SH-SY5Y (cell line): ENCODE measurements around the gene MAPT.

Experiments used
- GATA2 ChIP-seq: IDR thresholded peaks from 2 replicates; pipeline ENCODE4 v1.6.1; 2011; ENCODE audit warnings: mild to moderate bottlenecking, low read depth, low read length
- GATA3 ChIP-seq: IDR thresholded peaks from 2 replicates; pipeline ENCODE4 v1.6.1; 2011; ENCODE audit warnings: low read depth, mild to moderate bottlenecking, low read length, moderate library complexity

Gene MAPT

DNA sequence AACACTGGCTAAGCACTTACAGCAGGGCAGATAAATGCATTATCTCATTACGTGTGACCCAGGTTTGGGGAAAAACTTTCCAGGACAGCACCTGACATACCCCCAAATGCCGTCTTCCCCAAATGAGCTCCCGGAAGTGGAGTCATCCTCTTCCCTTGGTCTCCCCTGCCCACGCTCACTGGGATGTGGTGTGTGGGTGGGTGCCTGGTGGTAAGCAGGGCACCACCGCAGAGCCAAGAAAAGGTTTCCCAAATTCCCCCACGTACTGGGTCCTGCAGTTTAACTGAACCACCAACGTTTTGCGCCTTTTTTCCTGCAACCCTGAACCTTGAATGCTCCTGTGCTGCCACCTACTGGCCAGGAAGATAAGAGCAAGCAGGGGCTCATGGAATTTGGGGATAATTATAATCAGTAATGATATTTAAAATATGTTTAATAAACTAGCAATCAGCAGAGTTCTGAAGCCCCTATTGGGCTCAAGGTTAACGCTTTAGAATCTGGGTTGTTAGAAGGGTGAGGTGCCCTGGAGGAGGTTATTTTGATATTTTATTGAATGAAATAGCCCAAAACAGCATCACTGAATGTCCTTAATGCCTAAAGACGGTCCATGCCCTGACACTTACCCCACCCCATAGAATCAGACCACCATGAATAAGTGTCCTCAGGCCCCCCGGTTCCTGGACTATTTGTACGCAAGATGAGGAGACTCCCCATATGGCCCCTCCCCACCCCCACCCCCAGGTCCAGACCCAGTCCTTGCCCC, 41.6 kb upstream of the MAPT start:
- no peak for TF ChIP-seq GATA3
- no peak for TF ChIP-seq GATA2

DNA sequence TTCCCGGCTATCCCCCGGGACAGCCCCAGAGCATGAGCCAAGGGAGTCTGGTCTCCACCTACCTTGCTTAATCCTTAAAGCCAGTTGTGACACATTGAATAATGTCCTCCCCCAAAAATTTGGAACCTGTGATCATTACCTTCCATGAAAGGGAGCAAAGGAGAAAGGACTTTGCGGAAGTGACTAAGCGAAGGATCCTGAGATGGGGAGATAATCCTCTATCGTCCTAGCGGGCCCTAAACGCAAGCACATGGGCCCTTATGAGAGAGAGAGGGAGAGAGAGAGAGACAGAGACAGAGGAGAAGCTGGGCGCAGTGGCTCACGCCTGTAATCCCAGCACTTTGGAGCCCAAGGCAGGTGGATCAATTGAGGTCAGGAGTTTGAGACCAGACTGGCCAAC, 40.1 kb upstream of the MAPT start:
- no peak for TF ChIP-seq GATA2
- TF ChIP-seq GATA3 = no peak

DNA sequence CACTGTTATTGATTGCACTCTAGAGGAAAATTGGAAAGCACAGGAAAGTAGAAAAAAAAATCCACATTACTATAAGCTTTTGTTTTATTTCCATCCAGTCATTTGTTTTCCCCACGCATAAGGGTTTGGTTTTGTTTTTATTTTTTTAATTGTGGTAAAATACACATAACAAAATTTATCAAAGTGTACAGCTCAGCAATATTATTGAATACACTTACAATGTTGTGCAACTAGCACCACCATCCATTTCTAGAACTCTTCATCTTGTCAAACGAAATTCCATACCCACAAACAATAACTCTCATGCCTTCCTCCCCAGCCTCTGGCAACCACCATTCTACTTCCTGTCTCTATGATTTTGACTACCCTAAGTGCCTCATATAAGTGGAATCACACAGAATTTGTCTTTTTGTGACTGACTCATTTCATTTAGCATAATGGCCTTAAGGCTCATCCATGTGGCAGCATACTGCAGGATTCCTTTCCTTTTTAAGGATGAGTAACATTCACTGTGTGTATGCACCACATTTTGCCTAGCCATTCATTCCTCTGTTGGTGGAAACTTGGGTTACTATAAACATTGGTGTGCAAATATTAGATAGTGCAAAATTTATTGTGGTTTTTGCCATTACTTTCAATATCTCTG, 38.5 kb upstream of the MAPT start:
- TF ChIP-seq GATA2 (no peak), GATA3 (no peak)

DNA sequence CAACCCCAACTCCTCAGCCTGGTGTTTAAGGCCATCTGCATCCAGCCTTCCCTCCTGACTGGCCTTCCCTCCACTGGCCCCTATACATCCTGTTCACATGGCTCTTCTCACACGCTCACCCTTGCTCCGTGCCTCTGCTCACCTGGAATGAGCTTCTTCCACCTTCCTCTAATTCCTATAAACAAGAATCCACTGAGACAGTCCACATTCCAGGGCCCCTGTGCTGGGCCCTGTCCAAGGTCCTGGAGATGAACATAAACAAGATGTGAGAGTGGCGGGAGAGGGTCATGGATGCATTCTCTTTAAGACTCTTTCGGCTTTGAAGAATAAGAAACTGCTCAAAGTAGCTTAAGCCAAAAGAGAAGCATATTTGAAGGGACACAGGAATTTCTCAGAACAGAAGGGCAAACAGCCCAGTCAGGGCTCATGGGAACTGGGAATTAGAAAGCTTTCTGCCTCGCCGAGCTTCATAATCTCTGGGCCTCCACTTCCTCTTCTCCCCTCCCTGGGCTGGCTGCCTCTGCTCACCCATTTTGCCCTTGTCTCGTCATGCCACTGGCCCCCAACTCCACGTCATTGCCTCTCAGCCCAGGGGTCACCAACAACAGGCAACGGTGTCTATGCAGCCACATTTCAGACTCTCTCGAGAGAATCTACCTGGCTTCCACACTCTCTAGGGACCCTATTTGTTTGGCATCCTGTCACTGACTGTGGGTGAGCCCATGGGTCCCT, 36.2 kb upstream of the MAPT start:
- TF ChIP-seq GATA3 = no peak
- TF ChIP-seq GATA2 = no peak

DNA sequence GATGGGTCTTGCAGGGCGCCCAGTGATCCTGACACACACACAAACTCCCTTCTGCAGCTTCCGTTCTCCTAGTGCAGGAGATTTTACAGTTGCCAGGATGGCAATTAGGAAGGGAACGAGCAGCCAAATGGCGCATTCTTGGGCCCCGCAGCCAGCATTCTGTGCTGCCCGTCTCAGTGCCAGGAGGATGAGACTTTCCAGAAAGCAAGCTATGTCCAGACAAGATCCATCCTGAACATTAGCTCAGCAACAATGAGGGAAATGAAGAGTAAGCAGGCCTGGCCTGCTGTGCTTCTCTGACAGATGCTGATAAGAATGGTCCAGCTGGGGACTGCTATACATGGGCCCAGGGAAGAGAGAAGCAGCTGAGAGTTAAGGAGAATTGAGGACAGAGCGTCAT, 33.2 kb upstream of the MAPT start:
- TF ChIP-seq GATA3 (no peak), GATA2 (peak; percentile 86)

DNA sequence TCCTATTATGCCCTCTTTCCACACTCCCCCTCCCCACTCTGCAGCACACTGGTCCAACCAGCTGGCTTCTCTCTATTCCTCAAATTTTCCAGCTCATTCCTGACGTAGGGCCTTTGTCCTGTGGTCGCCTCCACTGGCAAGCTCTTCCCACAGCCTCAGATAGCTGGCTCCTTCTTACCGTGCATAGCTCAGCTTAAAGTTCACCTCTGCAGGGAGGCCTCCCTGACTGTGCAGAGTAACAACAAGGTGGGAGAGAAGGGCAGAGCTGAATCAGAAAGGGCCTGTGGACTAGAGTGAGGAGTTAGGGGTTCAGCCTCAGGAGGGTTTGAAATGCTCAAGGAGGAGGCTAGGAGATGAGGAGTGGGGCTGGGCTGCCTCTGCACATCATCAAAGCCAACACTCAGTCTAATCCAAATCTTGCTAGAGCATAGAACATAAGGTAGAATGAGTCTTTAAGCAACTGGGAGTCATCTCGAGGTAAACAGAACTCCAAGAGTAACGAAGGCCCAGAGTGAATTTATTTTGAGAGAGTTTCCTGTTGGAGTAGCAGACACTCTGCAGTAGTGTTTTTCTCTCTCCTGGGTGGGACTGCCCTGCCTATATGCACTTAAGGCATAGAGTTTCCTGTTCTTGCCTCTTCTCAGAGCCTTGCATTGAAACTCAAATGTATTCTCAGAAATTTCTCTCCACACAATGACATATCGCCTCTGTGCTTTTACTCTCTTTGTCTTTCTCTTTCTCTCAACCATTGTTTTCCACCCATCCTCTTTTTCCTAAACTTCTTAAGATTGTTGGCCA, 30.3 kb upstream of the MAPT start:
- TF ChIP-seq GATA2 = no peak
- no peak for TF ChIP-seq GATA3

DNA sequence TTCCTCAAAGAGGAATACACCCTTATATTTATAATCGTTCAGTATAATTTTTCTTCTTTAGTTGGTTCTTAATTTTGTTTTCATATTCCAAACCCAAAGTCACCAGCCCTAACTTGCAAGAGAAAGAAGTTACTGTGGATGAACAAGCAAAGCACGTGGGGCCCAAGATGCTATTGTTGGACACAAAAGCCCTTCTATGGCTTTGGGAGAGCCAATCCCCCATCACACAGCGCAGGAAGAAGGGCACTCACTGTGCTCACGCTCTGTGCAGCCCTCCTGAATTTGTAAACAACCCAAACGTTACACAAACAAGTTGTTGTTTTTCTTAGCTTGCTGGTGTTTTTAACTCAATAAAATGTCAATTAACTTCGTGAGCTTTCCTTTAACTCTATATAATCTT, 27.2 kb upstream of the MAPT start:
- TF ChIP-seq GATA3 (no peak), GATA2 (no peak)

DNA sequence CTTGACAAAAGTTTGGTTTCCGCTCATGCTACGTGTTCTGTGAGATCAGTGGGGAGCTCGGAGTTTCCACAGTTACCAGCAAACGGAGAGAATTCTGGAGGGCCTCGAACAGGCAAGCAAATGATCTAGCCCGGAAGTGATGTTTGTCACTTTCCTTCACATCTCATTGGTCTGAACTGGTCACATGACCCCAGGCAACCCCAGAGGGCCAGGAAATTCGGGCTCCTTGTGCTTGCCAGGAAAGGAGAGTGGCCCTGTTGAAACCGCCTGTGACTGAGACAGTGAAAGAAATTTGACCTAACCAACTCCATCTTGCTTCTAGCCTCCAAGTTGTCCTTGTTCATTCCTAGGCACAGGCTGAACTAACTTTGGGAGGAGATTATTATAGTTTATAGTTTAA, 26.7 kb upstream of the MAPT start:
- TF ChIP-seq GATA2 (no peak), GATA3 (no peak)

DNA sequence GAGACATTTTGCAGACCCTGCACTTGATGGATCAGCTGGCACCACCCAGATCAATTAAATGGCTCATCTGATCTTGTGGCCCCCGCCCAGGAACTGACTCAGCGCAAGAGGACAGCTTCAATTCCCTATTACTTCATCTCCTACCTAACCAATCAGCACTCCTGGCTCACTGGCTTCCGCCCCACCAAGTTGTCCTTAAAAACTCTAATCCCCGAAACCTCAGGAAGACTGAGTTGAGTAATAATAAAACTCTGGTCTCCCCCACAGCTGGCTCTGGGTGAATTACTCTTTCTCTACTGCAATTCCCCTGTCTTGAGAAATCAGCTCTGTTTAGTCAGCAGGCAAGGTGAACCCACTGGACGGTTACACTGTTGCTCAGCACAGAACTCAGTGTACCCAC, 26.1 kb upstream of the MAPT start:
- TF ChIP-seq GATA2 (no peak), GATA3 (no peak)

DNA sequence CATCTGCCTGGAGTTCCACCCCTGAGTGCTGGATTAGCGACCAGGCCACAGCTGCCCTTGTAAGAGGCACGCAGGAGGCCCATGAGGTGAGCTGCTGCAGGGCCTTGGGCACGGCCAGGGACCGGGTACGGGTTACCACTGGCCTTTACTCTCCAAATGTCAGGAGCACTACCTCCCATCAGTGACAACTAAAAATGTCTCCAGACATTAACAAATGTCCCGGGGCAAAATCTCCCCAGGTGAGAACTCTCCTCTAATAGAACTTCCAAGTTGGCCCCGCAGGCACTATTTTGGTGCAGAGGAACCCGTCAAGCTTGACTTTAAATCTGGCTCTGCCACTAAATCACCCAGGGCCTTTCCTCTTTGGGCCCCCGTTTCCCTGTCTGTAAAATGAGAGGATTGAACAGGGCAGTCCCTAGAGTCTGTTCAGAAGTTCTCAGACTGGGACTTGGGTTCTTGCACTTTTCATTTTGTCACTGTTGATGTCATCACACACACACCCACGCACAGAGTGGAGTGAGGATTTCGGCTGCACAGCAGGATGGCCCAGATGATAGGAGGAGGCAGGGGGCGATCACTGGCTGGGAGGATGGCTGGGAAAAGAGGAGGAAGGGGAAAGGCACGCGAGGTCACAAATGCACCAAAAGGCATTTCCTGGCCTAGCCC, 24.5 kb upstream of the MAPT start:
- no peak for TF ChIP-seq GATA3
- no peak for TF ChIP-seq GATA2

DNA sequence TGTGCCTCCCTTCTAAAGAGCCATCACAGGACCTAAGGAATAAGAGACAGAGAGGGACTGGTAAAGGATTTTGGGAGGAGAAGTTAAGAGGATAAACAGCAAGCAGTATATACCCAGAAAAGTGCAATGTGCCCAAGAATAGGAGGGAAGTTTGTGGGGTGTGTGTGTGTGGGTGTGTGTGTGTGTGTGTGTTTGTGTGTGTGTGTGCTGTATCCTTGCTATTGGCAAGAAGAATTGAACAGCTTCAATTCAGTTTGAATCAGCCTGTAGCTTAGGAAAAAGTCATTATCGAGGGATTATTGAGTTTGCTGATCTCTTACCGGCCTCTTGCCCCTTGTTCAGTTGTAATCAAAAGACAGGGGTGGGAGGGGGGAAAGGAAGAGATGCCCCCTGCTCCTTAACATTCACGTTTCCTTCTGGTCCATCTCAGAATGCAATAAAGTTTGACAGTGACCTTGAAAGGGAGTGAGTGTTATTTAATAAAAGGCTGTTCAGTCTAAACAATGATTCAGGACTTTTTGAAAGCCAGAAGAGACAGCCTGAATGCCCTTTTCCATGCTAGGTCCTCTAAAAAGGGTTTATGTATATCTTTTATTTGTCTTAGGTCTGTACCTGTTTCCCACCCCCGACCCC, 23.9 kb upstream of the MAPT start:
- TF ChIP-seq GATA2 (no peak), GATA3 (no peak)

DNA sequence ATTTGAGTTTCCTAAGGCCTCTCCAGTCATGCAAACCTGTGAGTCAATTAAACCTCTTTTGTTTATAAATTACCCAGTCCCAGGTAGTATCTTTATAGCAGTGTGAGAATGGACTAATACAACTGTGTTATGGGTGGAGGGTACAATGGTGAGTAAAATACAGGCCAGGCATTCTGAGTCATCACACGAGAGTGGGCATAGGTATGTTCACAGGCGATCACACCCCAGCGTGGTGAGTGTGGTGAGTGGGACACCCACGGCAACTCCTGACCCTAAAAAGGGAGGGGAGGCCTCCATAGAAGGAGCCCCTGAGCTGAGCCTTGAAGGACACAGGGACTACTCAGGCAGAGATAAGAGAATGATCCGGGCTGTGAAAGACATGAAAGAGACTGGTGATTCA, 22.6 kb upstream of the MAPT start:
- TF ChIP-seq GATA2 = no peak

DNA sequence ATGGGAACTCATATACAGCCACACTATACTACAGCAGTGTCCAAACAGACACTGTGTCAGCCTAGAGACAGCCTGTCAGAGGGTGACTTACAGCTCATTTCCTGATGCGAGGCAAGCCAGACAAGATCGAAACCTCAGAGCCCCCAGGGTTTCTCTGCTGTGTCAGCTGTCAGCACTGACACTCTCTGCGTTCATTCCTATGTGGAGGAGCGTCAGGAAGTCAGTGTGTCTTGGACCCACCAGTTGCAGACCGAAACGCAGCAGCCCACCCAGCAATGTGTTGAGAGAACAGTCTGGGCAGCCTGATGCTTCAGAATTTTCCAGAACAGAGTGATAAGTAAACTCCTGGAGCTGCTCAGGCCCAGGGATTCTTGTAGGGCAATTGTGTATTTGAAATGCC, 20.6 kb upstream of the MAPT start:
- peak; percentile 48; the same call in 1 of the 2 replicates for TF ChIP-seq GATA2
- no peak for TF ChIP-seq GATA3
